Smooth muscle cell of the brain vasculature (primary cell): Measurements from ENCODE around the gene COL20A1.

Experiments used
- DNase-seq: peaks from one replicate; pipeline ENCODE4 v3.0.0-alpha.2; 2012; ENCODE audit warnings: low read depth, low spot score

The COL20A1 gene

DNA sequence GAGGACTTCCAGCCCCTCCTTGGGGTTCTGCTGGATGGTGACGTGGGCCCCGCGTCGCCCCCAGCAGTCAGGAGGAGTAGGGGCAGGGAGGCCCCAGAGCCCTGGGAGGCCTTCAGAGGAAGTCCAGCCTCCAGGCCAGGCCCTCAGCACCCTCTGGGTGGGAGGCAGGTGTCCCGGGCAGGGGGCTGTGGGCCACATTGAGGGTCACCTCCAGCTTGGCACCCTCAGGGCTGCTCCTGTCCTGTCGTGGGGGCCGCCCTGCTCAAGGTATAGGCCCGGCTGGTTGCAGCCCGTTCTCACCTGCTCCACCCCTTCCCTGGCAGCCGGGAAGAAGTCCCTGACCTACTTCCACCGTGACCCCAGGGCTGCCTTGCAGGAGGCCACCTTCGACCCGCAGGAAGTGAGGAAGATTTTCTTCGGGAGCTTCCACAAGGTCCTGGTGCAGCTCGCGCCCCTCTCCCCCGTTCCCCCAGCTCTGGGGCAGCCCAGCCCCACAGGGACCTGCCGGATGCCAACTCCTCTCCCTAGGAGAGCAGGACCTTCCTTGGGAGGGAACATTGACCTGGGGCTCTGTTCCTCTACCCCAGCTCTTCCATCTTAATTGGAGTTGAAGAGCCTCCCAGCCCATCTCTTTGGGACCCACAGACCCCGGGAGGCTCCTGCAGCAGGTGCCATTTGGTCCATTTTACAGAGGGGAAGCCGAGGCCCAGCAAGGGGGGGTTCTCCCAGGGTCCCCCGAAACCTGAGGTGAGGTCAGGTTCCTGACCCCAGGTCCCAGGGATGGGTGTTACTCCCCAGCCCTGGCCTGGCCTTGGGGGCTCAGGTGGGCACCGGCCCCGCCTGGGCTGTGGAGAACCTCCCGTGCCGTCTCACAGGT is 26.4 kb downstream of the COL20A1 start:
- DNase-seq: no peak

GRCh38 chr20:63320041-63320511 is 27.1 kb downstream of the COL20A1 start:
- DNase-seq: no peak

GRCh38 chr20:63320616-63321147 is 27.7 kb downstream of the COL20A1 start:
- no peak for DNase-seq

- no peak for DNase-seq
Measured at GRCh38 chr20:63321148-63321831, 28.3 kb downstream of the COL20A1 start.

- DNase-seq: no peak
Measured at GRCh38 chr20:63322146-63322932, 29.4 kb downstream of the COL20A1 start.

GRCh38 chr20:63322933-63323273 is 29.9 kb downstream of the COL20A1 start:
- no peak for DNase-seq

- no peak for DNase-seq
Measured at GRCh38 chr20:63323357-63323981, 30.5 kb downstream of the COL20A1 start.

GRCh38 chr20:63325021-63325471 is 32.1 kb downstream of the COL20A1 start:
- no peak for DNase-seq

GRCh38 chr20:63325554-63326313 is 32.7 kb downstream of the COL20A1 start:
- no peak for DNase-seq

DNA sequence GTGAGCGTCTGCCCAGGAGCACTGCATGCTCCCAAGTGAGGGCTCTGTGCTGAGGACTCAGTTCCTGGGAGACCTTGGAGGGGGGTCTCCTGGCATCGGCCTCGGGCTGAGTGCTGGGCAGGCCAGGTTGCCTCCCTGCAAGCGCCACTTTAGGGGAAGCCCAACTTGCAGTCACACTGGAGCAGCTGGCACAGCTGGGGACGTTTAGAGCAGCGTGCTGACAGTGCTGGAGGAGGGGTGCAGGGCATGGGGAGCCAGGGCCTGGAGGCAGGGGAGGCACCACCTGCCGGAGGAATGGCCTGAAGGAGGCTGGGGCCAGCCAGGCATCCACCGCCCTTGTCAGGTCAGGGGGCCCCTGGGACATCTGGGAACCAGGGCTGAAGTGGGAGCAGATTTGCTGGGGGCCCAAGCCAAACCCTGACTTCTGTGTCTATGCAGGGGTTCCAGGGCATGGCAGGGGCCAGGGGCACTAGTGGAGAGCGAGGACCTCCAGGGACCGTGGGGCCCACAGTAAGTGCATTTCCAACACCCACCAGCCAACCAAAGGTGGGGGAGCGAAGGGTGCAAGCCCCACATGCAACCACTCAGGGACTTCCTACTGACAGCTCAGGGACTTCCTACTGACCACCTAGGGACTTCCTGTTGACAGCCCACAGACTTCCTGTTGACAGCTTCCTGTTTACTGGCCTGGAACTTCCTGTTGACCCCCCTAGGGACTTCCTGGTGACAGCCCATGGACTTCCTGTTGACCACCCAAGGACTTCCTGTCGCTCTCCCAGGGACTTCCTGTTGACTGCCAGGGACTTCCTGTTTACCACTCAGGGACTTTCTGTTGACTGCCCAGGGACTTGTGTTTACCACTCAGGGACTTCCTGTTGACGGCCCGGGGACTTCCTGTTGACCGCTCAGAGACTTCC is 33.6 kb downstream of the COL20A1 start:
- DNase-seq: no peak

DNA sequence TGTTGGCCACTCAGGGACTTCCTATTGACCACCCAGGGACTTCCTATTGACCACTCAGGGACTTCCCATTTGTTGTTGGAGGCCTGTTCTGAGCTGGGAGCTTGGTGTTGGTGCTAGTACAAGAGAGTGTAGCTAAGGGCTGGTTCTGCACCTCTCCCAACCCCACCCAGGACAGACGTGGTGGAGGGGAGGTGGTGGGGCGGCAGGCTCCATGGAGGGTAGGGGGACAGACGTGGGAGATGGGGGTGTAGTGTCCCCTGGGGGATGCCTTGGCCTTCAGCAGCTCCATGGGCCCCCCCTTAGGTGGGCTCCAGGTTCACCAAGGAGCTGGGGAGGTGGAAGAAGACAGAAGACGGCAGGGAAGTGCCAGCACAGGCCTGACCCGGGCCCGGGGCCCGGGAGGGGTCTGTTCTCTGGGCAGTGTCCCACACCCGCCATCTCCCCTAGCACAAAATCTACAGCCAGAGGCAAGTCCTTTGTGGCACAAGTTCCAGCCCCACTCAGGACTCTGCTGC is 34.3 kb downstream of the COL20A1 start:
- DNase-seq: no peak

DNA sequence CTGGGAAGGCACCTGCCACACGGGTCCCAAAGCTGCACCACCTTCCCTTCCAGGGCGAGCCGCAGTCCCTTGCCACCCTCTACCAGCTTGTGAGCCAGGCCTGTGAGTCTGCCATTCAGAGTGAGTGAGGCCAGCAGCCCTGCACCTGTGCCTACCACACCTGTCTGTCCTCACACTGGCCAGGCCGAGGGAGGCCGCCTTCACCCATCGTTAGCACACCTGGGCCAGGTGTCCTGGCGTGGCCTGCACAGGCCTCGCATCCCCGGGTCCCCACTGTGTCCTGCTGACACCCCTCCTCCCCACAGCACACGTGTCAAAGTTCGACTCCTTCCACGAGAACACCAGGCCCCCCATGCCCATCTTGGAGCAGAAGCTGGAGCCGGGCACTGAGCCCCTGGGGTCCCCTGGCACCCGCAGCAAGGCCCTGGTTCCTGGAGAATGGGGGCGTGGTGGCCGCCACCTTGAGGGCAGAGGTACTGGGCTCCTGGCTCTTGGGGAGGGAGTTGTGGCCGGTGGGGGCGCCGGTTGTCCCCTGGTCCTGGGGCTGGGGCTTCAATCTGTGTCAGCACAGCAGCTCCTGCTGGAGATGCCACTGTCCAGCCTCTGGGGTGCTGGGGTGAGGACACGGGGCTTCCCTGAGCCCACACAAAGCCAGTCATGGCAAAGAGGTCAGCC is 35.2 kb downstream of the COL20A1 start:
- DNase-seq: no peak

GRCh38 chr20:63328718-63329275 is 35.8 kb downstream of the COL20A1 start:
- DNase-seq: no peak

DNA sequence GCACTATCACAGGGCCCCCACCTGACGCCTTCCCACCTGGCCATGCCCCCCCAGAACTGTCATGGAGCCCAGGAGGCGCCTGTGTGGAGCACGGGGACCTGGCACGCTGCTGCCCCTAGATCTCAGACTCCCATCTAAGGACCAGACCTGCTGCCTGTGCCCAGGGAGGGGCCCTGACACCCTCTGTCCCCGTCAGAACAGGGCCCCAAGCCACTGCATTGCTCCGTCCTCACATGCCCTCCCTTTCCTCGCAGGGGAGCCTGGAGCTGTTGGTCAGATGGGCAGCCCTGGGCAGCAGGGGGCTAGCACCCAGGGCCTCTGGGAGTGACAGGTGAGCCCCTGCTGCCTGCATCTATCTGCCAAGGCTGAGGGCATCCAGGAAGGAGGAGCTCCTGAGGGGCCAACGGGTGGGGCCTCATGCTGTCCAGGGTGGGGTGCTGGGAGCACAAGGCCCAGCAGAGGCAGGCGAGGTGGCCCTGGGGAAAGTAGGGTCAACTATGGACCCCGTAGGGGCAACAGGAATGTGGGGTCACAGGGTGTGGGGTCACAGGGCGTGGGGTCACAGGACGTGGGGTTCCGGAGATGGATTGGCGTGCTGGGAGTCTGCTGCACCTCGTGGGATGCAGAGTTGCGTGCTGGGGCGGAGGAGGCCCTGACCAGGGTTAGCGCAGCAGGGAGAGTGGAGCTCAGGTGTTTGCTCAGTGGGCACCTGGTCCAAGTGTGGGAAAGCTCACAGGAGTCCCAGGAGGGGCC is 36.5 kb downstream of the COL20A1 start:
- no peak for DNase-seq

- no peak for DNase-seq
Measured at GRCh38 chr20:63330084-63330760, 37.2 kb downstream of the COL20A1 start.

DNA sequence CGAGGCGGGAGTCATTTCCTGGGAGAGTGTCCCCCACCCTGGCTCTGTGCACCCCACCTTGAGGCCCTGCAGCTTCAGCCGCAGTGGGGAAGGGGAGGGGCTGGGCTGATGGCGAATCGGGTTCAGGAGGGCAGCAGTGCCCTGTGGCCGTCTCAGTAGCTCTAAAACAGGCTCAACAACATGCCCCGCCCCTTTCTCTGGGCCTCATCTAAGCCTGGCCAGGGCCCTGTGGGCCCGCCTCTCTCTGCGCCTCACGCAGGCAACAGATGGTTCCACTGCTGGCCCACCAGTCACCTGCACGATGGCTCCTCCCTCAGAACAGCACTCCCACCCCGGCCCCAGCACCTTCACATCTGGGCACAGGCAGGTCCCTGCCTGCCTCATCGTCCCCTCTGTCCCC is 38.0 kb downstream of the COL20A1 start:
- DNase-seq: no peak

GRCh38 chr20:63331741-63332400 is 38.9 kb downstream of the COL20A1 start:
- no peak for DNase-seq
